Measurements from ENCODE around the gene PKIB. TPM values are rescaled to one million over a fixed set of nuclear protein-coding genes. Genes with fewer than 3 reads are reported as not detected.

PKIB gene
- total RNA-seq, 2 donors from 2014 or later = 46.0 to 56.1 TPM

GRCh38 chr6:122565708-122566107, 44.5 kb upstream of the PKIB start:
- H3K9me3 ChIP-seq (ENCODE audit: control insufficient read depth, low read length) = peaks cover 20% of the 10 kb centered on the region
- no peaks in the 10 kb centered on the region for H3K27me3 Mint-ChIP-seq (ENCODE audit: insufficient read depth)
- TF ChIP-seq CTCF (conservative IDR thresholded peaks at IDR 0.05) = no peak
- no peak overlapping the region for H3K4me3 Mint-ChIP-seq
- H3K27ac ChIP-seq (ENCODE audit: low read depth, low read length) = no peak overlapping the region
- H3K36me3 Mint-ChIP-seq (ENCODE audit: low read depth) = peaks cover 40% of the 10 kb centered on the region
- H3K4me1 ChIP-seq (ENCODE audit: control insufficient read depth, insufficient read depth, low read length) = peaks cover 6% of the 10 kb centered on the region
- H3K9ac ChIP-seq (ENCODE audit: extremely low read depth, low read length, poor library complexity, severe bottlenecking) = no peak overlapping the region
- no peak for DNase-seq
- H3K27me3 ChIP-seq (ENCODE audit: control insufficient read depth, insufficient read depth, low read length, poor library complexity, severe bottlenecking) = no peaks in the 10 kb centered on the region
- H3K36me3 ChIP-seq (ENCODE audit: control insufficient read depth, insufficient read depth, low read length) = no peaks in the 10 kb centered on the region
- H3K4me1 Mint-ChIP-seq = peaks cover 9% of the 10 kb centered on the region
- no peak overlapping the region for H3K27ac Mint-ChIP-seq
- H3K9me3 Mint-ChIP-seq = peaks cover 34% of the 10 kb centered on the region
- H3K4me3 ChIP-seq (ENCODE audit: low read length) = no peak overlapping the region

DNA sequence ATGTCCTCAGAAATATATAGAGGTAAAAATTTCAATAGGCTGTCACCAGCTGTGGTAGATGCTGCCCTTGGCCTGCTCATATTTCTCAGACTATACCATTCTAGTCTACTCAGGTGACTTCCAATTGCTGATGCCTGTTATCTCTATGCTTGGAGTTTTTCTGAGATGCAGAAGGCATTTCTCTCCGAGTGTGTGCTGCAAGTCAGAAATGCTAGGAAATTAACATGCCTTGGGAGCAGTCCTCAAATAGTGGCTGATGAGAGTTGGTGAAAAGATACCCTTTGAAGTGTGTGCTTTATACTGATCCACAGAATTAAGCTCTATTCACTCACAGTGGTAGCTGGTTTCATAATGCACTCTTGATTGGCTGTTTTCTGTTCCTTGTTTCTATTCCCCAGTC, 43.2 kb upstream of the PKIB start:
- H3K4me3 ChIP-seq (ENCODE audit: low read length) = no peak overlapping the region
- TF ChIP-seq CTCF (conservative IDR thresholded peaks at IDR 0.05) = no peak
- no peaks in the 10 kb centered on the region for H3K36me3 ChIP-seq (ENCODE audit: control insufficient read depth, insufficient read depth, low read length)
- 97% methylated on average over 1 of the region's 1 CpG; no CpG with 5 or more reads in 1 of the 2 experiments for WGBS, 2 experiments (ENCODE audit: insufficient coverage in 1 of 2, insufficient read length in 1 of 2)
- peaks cover 9% of the 10 kb centered on the region for H3K4me1 Mint-ChIP-seq
- peaks cover 6% of the 10 kb centered on the region for H3K4me1 ChIP-seq (ENCODE audit: control insufficient read depth, insufficient read depth, low read length)
- H3K9me3 ChIP-seq (ENCODE audit: control insufficient read depth, low read length) = peaks cover 17% of the 10 kb centered on the region
- no peak overlapping the region for H3K9ac ChIP-seq (ENCODE audit: extremely low read depth, low read length, poor library complexity, severe bottlenecking)
- no peak for DNase-seq
- H3K9me3 Mint-ChIP-seq = peaks cover 35% of the 10 kb centered on the region
- H3K4me3 Mint-ChIP-seq = no peak overlapping the region
- H3K27ac Mint-ChIP-seq = no peak overlapping the region
- no peaks in the 10 kb centered on the region for H3K27me3 Mint-ChIP-seq (ENCODE audit: insufficient read depth)
- no peak overlapping the region for H3K27ac ChIP-seq (ENCODE audit: low read depth, low read length)
- peaks cover 37% of the 10 kb centered on the region for H3K36me3 Mint-ChIP-seq (ENCODE audit: low read depth)
- no peaks in the 10 kb centered on the region for H3K27me3 ChIP-seq (ENCODE audit: control insufficient read depth, insufficient read depth, low read length, poor library complexity, severe bottlenecking)

GRCh38 chr6:122568350-122568749, 41.9 kb upstream of the PKIB start:
- Mint-ChIP-seq H3K36me3 (ENCODE audit: low read depth) (peaks cover 36% of the 10 kb centered on the region), H3K27me3 (ENCODE audit: insufficient read depth) (no peaks in the 10 kb centered on the region), H3K4me3 (no peak overlapping the region), H3K9me3 (peaks cover 35% of the 10 kb centered on the region), H3K4me1 (peaks cover 5% of the 10 kb centered on the region), H3K27ac (no peak overlapping the region)
- H3K36me3 ChIP-seq (ENCODE audit: control insufficient read depth, insufficient read depth, low read length) = no peaks in the 10 kb centered on the region
- H3K27ac ChIP-seq (ENCODE audit: low read depth, low read length) = no peak overlapping the region
- no peak overlapping the region for H3K4me3 ChIP-seq (ENCODE audit: low read length)
- no peaks in the 10 kb centered on the region for H3K27me3 ChIP-seq (ENCODE audit: control insufficient read depth, insufficient read depth, low read length, poor library complexity, severe bottlenecking)
- no peak for DNase-seq
- H3K4me1 ChIP-seq (ENCODE audit: control insufficient read depth, insufficient read depth, low read length) = peaks cover 6% of the 10 kb centered on the region
- no peak for TF ChIP-seq CTCF (conservative IDR thresholded peaks at IDR 0.05)
- H3K9ac ChIP-seq (ENCODE audit: extremely low read depth, low read length, poor library complexity, severe bottlenecking) = no peak overlapping the region
- peaks cover 17% of the 10 kb centered on the region for H3K9me3 ChIP-seq (ENCODE audit: control insufficient read depth, low read length)
